ENCODE results near the gene SDK1. TPM values are rescaled to one million over a fixed set of nuclear protein-coding genes. Genes with fewer than 3 reads are reported as not detected.

SDK1 gene
- total and polyA plus RNA-seq, 2 of the 8 experiments (the other 6 are each of a cell fraction or from before 2014, with no cell fraction given), result 3.3 to 7.2 TPM

DNA sequence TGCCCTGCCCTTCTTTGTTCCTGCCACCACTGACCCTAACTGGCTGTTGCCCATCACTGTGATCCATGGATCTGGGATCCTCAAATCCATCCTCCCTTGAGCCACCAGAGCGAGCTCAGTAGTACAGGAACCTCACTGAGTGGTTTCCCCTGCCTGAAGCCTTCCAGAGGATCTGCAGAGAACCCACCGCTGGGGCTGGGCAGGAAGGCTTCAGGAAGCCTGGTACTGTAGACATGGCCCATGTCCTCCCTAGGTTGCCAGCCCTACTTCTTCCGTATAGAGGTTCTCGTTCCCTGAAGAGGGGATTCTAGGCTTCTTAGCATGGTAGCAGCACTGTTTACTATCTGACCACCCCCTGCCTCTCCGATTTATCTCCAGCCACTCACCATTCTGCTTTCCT, 693.7 kb downstream of the SDK1 start (continued):
- TF ChIP-seq, protein P1, sequence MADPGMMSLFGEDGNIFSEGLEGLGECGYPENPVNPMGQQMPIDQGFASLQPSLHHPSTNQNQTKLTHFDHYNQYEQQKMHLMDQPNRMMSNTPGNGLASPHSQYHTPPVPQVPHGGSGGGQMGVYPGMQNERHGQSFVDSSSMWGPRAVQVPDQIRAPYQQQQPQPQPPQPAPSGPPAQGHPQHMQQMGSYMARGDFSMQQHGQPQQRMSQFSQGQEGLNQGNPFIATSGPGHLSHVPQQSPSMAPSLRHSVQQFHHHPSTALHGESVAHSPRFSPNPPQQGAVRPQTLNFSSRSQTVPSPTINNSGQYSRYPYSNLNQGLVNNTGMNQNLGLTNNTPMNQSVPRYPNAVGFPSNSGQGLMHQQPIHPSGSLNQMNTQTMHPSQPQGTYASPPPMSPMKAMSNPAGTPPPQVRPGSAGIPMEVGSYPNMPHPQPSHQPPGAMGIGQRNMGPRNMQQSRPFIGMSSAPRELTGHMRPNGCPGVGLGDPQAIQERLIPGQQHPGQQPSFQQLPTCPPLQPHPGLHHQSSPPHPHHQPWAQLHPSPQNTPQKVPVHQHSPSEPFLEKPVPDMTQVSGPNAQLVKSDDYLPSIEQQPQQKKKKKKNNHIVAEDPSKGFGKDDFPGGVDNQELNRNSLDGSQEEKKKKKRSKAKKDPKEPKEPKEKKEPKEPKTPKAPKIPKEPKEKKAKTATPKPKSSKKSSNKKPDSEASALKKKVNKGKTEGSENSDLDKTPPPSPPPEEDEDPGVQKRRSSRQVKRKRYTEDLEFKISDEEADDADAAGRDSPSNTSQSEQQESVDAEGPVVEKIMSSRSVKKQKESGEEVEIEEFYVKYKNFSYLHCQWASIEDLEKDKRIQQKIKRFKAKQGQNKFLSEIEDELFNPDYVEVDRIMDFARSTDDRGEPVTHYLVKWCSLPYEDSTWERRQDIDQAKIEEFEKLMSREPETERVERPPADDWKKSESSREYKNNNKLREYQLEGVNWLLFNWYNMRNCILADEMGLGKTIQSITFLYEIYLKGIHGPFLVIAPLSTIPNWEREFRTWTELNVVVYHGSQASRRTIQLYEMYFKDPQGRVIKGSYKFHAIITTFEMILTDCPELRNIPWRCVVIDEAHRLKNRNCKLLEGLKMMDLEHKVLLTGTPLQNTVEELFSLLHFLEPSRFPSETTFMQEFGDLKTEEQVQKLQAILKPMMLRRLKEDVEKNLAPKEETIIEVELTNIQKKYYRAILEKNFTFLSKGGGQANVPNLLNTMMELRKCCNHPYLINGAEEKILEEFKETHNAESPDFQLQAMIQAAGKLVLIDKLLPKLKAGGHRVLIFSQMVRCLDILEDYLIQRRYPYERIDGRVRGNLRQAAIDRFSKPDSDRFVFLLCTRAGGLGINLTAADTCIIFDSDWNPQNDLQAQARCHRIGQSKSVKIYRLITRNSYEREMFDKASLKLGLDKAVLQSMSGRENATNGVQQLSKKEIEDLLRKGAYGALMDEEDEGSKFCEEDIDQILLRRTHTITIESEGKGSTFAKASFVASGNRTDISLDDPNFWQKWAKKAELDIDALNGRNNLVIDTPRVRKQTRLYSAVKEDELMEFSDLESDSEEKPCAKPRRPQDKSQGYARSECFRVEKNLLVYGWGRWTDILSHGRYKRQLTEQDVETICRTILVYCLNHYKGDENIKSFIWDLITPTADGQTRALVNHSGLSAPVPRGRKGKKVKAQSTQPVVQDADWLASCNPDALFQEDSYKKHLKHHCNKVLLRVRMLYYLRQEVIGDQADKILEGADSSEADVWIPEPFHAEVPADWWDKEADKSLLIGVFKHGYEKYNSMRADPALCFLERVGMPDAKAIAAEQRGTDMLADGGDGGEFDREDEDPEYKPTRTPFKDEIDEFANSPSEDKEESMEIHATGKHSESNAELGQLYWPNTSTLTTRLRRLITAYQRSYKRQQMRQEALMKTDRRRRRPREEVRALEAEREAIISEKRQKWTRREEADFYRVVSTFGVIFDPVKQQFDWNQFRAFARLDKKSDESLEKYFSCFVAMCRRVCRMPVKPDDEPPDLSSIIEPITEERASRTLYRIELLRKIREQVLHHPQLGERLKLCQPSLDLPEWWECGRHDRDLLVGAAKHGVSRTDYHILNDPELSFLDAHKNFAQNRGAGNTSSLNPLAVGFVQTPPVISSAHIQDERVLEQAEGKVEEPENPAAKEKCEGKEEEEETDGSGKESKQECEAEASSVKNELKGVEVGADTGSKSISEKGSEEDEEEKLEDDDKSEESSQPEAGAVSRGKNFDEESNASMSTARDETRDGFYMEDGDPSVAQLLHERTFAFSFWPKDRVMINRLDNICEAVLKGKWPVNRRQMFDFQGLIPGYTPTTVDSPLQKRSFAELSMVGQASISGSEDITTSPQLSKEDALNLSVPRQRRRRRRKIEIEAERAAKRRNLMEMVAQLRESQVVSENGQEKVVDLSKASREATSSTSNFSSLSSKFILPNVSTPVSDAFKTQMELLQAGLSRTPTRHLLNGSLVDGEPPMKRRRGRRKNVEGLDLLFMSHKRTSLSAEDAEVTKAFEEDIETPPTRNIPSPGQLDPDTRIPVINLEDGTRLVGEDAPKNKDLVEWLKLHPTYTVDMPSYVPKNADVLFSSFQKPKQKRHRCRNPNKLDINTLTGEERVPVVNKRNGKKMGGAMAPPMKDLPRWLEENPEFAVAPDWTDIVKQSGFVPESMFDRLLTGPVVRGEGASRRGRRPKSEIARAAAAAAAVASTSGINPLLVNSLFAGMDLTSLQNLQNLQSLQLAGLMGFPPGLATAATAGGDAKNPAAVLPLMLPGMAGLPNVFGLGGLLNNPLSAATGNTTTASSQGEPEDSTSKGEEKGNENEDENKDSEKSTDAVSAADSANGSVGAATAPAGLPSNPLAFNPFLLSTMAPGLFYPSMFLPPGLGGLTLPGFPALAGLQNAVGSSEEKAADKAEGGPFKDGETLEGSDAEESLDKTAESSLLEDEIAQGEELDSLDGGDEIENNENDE (IDR thresholded peaks at IDR 0.05; ENCODE audit: insufficient replicate concordance, low read length), result no peak
- TF ChIP-seq KDM5A (IDR thresholded peaks at IDR 0.05; ENCODE audit: low read length), result no peak
- no peak for TF ChIP-seq SUZ12 (IDR thresholded peaks at IDR 0.05; ENCODE audit: low read length)
- TF ChIP-seq RBBP5 (IDR thresholded peaks at IDR 0.05; ENCODE audit: borderline replicate concordance, low read depth, low read length), result no peak
- TF ChIP-seq, protein P2, sequence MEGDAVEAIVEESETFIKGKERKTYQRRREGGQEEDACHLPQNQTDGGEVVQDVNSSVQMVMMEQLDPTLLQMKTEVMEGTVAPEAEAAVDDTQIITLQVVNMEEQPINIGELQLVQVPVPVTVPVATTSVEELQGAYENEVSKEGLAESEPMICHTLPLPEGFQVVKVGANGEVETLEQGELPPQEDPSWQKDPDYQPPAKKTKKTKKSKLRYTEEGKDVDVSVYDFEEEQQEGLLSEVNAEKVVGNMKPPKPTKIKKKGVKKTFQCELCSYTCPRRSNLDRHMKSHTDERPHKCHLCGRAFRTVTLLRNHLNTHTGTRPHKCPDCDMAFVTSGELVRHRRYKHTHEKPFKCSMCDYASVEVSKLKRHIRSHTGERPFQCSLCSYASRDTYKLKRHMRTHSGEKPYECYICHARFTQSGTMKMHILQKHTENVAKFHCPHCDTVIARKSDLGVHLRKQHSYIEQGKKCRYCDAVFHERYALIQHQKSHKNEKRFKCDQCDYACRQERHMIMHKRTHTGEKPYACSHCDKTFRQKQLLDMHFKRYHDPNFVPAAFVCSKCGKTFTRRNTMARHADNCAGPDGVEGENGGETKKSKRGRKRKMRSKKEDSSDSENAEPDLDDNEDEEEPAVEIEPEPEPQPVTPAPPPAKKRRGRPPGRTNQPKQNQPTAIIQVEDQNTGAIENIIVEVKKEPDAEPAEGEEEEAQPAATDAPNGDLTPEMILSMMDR (IDR thresholded peaks at IDR 0.05; ENCODE audit: control extremely low read depth in 1 of 3, insufficient read depth in 1 of 3, low read depth in 1 of 3, low read length in 3 of 3), result no peak
- TF ChIP-seq, protein P3, sequence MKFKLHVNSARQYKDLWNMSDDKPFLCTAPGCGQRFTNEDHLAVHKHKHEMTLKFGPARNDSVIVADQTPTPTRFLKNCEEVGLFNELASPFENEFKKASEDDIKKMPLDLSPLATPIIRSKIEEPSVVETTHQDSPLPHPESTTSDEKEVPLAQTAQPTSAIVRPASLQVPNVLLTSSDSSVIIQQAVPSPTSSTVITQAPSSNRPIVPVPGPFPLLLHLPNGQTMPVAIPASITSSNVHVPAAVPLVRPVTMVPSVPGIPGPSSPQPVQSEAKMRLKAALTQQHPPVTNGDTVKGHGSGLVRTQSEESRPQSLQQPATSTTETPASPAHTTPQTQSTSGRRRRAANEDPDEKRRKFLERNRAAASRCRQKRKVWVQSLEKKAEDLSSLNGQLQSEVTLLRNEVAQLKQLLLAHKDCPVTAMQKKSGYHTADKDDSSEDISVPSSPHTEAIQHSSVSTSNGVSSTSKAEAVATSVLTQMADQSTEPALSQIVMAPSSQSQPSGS (IDR thresholded peaks at IDR 0.05; ENCODE audit: low read length), result no peak
